Body of pancreas (tissue), 4 donors: ENCODE data around the gene CD44.

Experiments used
- CTCF ChIP-seq, 7 experiments: fragments of 450-650 bp in 4 of 7; fragments of 200-600 bp in 3 of 7; sonication (generic) in 3 of 7; IDR thresholded peaks; one replicate each; pipeline ENCODE4 v1.5.1; 2016 to 2019; ENCODE audit warnings: antibody characterized with exemption in 7 of 7
- POLR2A ChIP-seq, 3 donors: fragments of 450-650 bp; IDR thresholded peaks; one replicate each; pipeline ENCODE4 v1.6.1; 2016; ENCODE audit warnings: antibody characterized with exemption in 3 of 3, mild to moderate bottlenecking in 2 of 3

DNA sequence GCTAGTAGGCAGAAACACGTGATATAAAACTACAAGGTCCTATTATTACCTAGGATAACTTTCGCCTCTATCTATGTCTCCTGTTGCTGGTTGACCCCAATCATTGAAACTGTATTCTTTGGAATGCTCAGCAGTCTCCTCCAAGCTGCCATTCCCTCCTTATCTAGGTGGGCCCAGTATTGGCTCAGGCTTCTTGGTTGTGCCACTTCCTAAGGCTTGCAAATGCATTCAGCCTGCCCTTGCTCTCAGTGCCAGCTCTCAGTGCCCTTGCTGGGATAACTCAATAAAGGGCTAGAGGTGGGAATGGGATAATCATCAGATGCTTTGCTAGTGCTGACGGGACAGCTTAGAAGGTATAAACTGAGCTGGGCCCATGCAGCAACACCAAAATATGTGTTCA lies 13.6 kb downstream of the CD44 start:
- TF ChIP-seq POLR2A (IDR thresholded peaks at IDR 0.05) (no peak), CTCF (IDR thresholded peaks at IDR 0.05) (no peak)
